ENCODE results near the gene CERS3.

Gene CERS3

DNA sequence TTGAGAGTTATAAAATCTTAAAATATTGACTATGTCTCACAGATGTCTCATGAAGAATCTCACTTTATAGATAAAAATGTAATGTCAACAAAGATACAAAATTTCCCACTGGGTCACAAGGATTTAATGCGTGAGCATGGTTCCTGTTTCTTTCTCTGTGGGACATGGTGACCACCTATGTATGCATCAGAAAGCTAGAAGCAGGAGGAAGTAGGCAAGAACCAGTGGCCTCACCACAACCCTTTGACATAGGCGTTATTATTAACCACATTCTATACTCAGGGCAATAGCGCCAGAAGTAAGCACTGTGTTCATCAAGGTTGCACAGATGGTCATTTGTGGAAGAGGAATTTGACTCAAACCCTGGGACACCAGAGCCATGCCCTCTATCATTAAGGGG is 175.3 kb downstream of the CERS3 start:
- Histone ChIP-seq H3K27me3 (ENCODE audit: control insufficient read depth in 2 of 2, insufficient read depth in 2 of 2, low read length in 2 of 2) (peaks cover 0 to 4% of the 10 kb centered on the region in 2 donors), H3K9ac (ENCODE audit: low read depth in 1 of 2, low read length in 2 of 2) (no peak overlapping the region), H3K36me3 (ENCODE audit: control insufficient read depth in 2 of 2, insufficient read depth in 2 of 2, low read length in 2 of 2) (no peaks in the 10 kb centered on the region), H3K4me1 (ENCODE audit: control insufficient read depth in 2 of 2, insufficient read depth in 2 of 2, low read length in 2 of 2) (peaks cover 2 to 5% of the 10 kb centered on the region in 2 donors), H3K9me3 (ENCODE audit: control insufficient read depth in 2 of 2, low read length in 2 of 2) (no peaks in the 10 kb centered on the region), H3K4me3 (ENCODE audit: low read length in 2 of 2) (no peak overlapping the region), H3K27ac (ENCODE audit: low read depth in 2 of 2, low read length in 2 of 2) (no peak overlapping the region)

DNA sequence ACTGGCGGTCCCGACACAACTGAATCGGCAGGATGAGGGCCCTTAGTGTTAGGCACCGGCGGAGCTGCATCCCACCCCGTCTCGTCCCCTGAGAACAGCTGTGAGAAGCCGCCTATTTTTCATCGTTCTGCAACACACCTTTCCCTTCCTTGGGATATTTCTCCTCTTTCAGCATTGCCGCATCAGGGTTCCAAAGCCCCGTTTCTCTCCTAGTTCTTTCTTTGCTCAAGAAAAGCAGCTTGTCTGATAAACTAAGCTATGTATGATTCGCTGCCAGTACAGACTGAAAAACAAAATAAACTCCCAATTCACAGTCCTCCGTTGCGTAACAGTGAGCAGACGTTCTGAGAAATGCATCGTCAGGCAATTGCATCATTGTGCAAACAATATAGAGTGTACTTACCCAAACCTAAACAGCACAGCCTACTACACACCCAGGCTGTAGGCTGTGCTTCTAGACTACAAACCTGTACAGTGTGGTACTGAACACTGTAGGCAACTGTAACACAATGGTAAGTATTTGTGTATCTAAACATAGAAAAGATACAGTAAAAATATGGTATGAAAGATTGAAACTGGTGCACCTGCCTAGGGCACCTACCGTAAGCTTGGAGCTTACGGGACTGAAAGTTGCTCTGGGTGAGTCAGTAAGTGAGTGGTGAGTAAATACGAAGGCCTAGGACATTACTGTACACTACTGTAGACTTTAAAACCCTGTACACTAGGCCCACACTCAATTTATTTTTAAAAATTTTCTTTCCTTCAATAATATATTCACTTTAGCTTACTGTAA is 178.1 kb downstream of the CERS3 start:
- H3K9ac ChIP-seq (ENCODE audit: low read depth in 1 of 2, low read length in 2 of 2), result peak overlapping the region; percentile 84 to 92
- H3K9me3 ChIP-seq (ENCODE audit: control insufficient read depth in 2 of 2, low read length in 2 of 2), result no peaks in the 10 kb centered on the region
- peaks cover 0 to 3% of the 10 kb centered on the region in 2 donors for H3K27me3 ChIP-seq (ENCODE audit: control insufficient read depth in 2 of 2, insufficient read depth in 2 of 2, low read length in 2 of 2)
- H3K27ac ChIP-seq (ENCODE audit: low read depth in 2 of 2, low read length in 2 of 2), result peak overlapping the region; percentile 73 to 89
- H3K4me3 ChIP-seq (ENCODE audit: low read length in 2 of 2), result peak overlapping the region; percentile 66 to 89
- H3K36me3 ChIP-seq (ENCODE audit: control insufficient read depth in 2 of 2, insufficient read depth in 2 of 2, low read length in 2 of 2), result no peaks in the 10 kb centered on the region
- H3K4me1 ChIP-seq (ENCODE audit: control insufficient read depth in 2 of 2, insufficient read depth in 2 of 2, low read length in 2 of 2), result peaks cover 2 to 5% of the 10 kb centered on the region in 2 donors

Measured in mucosa of rectum (tissue), 2 donors.